SK-N-SH treated with all-trans-retinoic acid at 6 μM for 48 hours (cell line): ENCODE results near the gene TLL2.

Experiments
- ARNTL ChIP-seq: fragments of 450-650 bp; formaldehyde crosslinking; IDR thresholded peaks from 2 replicates; pipeline ENCODE4 v1.5.0; 2020; ENCODE audit warnings: low read depth, mild to moderate bottlenecking, moderate library complexity, borderline replicate concordance
- ESRRG ChIP-seq: fragments of 250-450 bp; sonication (Bioruptor Pico); IDR thresholded peaks from 2 replicates; pipeline ENCODE4 v1.6.1; 2021; ENCODE audit warnings: mild to moderate bottlenecking
- GLIS3 ChIP-seq: fragments of 250-450 bp; sonication (Bioruptor Pico); IDR thresholded peaks from 2 replicates; pipeline ENCODE4 v1.5.0; 2020; ENCODE audit warnings: mild to moderate bottlenecking, moderate library complexity
- ISL1 ChIP-seq: fragments of 250-450 bp; sonication (Bioruptor Pico); IDR thresholded peaks from 2 replicates; pipeline ENCODE4 v2.1.2; 2022; ENCODE audit warnings: mild to moderate bottlenecking, moderate library complexity
- OSR1 ChIP-seq: fragments of 250-450 bp; sonication (Bioruptor Pico); IDR thresholded peaks from 2 replicates; pipeline ENCODE4 v1.8.0; 2022; ENCODE audit warnings: moderate library complexity, mild to moderate bottlenecking, inconsistent platforms
- PPARA ChIP-seq: fragments of 250-450 bp; sonication (Bioruptor Pico); IDR thresholded peaks from 2 replicates; pipeline ENCODE4 v1.5.0; 2020; ENCODE audit warnings: mild to moderate bottlenecking, borderline replicate concordance
- TCF4 ChIP-seq: fragments of 250-450 bp; sonication (Bioruptor Pico); IDR thresholded peaks from 2 replicates; pipeline ENCODE4 v1.8.0; 2021; ENCODE audit warnings: mild to moderate bottlenecking, moderate library complexity, borderline replicate concordance
- ZFP3 ChIP-seq: fragments of 250-450 bp; sonication (Bioruptor Pico); IDR thresholded peaks from 2 replicates; pipeline ENCODE4 v1.5.0; 2020; ENCODE audit warnings: mild to moderate bottlenecking, moderate library complexity
- ZFP30 ChIP-seq: fragments of 450-650 bp; formaldehyde crosslinking; IDR thresholded peaks from 2 replicates; pipeline ENCODE4 v1.5.0; 2022; ENCODE audit warnings: mild to moderate bottlenecking, moderate library complexity
- ZNF70 ChIP-seq: fragments of 450-650 bp; formaldehyde crosslinking; IDR thresholded peaks from 2 replicates; pipeline ENCODE4 v1.5.0; 2020; ENCODE audit warnings: mild to moderate bottlenecking, moderate library complexity
- TF ChIP-seq, protein P1 (sequence below): fragments of 250-450 bp; sonication (Bioruptor Pico); IDR thresholded peaks from 2 replicates; pipeline ENCODE4 v1.8.0; 2020; ENCODE audit warnings: mild to moderate bottlenecking, moderate library complexity, borderline replicate concordance

DNA sequence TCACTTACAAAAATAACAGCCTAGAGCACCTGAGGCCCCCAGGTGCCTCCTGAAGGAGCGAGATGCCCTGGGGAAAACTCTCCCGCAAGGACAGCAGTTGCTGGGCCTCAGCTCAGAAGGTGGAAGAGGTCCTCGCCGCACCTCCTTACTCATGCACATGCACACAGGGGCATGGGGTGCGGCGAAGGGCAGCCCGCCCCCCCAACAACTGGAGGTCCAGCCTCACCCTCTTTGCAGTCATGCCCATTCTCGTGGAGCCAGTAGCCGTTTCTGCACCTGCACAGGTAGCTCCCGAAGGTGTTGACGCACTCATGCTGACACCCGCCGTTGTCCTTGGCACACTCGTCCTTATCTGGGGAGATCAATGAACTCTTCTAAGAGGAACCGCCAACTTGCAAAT lies 135.0 kb downstream of the TLL2 start:
- TF ChIP-seq ZFP3 (CRISPR knock-in tag) = no peak
- no peak for TF ChIP-seq ISL1
- TF ChIP-seq, protein P1, sequence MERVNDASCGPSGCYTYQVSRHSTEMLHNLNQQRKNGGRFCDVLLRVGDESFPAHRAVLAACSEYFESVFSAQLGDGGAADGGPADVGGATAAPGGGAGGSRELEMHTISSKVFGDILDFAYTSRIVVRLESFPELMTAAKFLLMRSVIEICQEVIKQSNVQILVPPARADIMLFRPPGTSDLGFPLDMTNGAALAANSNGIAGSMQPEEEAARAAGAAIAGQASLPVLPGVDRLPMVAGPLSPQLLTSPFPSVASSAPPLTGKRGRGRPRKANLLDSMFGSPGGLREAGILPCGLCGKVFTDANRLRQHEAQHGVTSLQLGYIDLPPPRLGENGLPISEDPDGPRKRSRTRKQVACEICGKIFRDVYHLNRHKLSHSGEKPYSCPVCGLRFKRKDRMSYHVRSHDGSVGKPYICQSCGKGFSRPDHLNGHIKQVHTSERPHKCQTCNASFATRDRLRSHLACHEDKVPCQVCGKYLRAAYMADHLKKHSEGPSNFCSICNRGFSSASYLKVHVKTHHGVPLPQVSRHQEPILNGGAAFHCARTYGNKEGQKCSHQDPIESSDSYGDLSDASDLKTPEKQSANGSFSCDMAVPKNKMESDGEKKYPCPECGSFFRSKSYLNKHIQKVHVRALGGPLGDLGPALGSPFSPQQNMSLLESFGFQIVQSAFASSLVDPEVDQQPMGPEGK (CRISPR knock-in tag) = no peak
- TF ChIP-seq ESRRG (CRISPR knock-in tag) = no peak
- TF ChIP-seq PPARA (CRISPR knock-in tag) = no peak
- TF ChIP-seq ARNTL = no peak
- no peak for TF ChIP-seq GLIS3 (CRISPR knock-in tag)
- no peak for TF ChIP-seq OSR1 (CRISPR knock-in tag)
- TF ChIP-seq ZFP30 = no peak
- no peak for TF ChIP-seq ZNF70 (CRISPR knock-in tag)
- TF ChIP-seq TCF4 (CRISPR knock-in tag) = no peak
